ENCODE data around the gene PPP1R16B.

PPP1R16B gene

DNA sequence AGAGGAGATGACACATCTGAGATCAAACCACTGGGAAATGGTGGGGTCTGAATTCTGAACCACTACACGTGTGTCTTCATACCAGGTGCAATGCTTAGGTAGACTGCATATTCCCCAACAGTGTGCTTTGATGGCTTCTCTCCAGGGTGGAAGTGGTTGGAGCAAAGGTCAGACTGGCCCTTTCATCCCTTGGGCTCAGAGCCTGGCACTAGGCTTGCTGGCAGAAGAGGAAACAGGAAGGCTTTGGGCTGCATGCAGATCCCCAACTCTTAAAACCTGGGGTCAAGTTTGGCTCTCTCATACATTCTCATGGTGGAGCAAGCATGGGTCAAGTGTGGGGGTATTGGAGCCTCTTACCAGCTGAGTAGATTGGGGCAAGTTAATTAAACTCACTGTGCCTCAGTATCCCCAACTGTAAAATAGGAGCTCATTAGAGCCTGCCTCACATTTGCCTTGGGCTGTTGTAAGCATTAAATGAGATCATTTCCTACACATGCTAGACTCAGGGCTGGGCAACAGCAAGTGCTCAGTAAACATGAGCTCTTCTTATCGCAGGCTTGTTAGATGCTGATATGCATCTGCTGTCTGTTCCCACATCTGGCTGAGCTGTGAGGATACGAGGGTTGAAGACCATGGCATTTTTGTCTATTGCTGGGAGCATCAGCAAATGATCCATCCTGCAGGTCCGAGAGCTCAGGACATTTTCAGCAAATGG is 69.1 kb downstream of the PPP1R16B start:
- no peak for DNase-seq (ENCODE audit: low read depth in 2 of 3, low spot score in 2 of 3)

DNA sequence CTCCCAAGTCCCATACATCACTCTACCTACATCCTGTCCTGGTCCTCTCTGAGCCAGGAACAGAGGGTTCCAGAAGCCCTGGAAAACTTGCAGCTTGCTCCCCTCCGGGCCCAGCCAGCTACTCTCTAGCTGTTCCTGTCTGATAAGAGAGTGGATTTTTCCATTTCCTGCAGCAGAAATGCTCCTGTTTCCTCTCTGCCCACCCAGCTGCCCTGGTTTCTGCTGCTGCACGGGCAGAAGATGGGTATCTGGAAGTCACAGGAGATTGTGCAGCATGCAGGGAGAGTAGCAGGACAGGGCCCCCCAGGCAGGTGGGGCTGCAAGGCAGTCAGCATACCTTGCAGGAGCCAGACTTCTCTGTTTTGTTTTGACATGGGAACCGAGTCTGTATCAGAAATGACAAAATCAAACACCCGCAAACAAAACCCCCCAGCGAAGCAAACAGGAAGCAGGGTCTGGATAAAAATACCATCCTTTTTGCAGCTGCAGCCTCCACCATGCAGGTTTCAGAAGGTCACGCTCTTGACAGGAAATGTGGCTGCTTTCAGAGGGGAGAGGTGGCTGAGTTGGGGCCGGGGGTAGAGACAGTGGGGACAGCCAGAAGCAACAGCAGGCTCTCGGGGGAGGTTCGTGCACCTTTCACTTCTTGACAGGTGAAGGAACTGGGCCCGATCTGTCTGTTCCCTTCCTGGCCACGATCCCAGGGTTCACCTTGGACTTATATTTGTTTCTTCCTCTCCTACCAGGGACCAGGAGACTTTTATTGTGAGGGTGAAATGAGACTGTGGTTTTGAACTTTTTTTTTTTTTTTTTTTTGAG is 69.9 kb downstream of the PPP1R16B start:
- DNase-seq (ENCODE audit: low read depth in 2 of 3, low spot score in 2 of 3) = no peak

DNA sequence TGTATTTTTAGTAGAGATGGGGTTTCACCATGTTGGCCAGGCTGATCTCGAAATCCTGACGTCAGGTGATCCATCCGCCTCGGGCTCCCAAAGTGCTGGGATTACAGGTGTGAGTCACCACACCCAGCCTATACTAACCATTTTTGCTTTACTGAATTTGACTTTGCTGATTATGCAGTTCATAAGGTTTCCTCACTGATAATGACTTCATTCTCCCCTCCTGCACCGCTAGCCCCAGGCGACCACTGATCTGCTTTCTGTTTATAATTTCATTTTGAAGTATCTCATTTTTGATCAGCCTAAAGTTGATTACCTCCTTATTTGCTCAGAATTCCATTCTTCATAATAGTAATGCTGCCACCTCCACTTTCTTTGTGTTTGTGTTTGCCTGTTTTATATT is 72.0 kb downstream of the PPP1R16B start:
- no peak for DNase-seq (ENCODE audit: low read depth in 2 of 3, low spot score in 2 of 3)

DNA sequence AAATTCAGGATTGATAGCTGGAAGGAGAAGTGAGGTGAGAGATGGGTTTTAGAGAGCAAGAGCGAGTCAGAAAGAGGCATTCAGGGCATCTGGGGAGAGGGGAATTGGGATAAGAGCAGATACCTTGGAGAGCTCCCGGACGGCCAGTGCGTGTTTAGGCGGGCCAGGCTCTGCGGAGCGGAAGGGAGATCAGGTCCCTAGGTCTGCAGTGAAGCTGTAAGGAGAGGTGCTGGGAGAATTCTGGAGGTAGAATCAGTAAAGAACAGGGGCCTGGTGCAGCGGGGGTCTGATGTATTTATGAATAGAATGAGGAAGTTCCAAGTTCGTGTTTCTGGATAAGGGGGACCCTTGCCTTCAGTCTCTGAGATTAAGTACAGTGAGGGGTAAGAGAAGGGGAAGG is 73.4 kb downstream of the PPP1R16B start:
- no peak for DNase-seq (ENCODE audit: low read depth in 2 of 3, low spot score in 2 of 3)

DNA sequence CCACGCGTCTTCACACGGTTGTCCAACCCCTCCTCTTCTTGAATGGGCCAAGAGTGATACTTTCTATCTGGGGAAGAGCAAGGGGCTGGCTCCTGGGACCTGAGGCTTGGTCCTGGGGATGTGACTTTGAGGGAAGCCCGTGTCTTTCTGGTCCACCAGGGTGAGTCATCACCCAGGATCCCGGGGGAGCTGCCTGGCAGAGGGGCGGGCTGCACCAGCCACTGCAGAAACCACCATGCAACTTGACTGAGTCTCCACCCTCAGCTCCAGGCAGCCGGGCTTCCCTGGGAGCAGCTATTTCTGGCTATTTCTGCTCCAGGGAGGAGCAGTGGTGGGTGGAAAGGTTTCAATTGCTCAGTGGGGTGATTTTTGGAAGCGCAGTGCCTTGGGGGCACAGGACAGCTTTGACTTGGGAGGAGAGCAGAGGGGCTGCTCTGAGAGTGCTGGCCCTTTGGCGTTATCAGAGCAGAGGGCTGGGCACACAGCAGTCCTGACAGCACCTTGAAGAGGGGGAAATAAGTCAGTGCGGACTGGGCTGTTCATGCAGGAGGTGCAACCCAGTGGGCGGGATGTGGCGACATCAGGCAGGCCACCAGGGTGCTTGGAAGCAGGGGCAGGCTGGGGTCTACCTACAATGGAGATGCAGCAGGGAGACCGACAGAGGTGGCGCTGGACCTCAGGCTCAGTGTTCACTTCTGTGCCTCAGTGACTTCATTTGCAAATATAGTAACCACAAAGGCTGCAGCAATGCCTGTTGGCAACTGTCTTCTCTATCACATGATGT is 75.6 kb downstream of the PPP1R16B start:
- DNase-seq (ENCODE audit: low read depth in 2 of 3, low spot score in 2 of 3) = no peak

DNA sequence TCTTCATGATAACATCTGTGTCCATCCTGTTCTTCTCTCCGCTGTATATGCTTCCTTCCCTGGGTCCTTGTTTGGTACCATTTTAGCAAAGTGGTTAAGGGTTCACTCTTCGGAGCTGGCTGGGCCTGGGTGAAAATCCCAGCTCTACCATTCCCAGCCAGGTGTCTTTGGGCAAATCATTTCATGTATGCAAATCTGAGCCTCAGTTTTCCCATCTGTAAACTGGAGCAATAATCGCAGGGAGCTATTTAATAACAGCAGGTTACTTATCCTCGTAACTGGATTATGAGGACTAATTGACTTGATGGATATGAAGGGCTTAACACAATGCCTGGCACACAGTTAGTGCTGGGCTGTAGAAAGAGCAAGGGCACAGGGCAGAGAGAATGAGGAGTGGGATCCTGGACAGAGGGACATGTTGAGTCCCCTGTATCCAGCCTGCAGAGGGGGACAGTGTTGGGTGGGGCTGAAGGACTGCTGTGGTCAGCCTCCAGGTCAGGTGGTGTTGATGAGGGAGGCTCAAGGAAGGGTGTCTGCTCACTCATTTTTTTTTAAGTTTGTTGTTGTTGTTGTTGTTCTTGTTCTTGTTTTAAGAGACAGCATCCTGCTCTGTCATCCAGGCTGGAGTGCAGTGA is 76.4 kb downstream of the PPP1R16B start:
- no peak for DNase-seq (ENCODE audit: low read depth in 2 of 3, low spot score in 2 of 3)

DNA sequence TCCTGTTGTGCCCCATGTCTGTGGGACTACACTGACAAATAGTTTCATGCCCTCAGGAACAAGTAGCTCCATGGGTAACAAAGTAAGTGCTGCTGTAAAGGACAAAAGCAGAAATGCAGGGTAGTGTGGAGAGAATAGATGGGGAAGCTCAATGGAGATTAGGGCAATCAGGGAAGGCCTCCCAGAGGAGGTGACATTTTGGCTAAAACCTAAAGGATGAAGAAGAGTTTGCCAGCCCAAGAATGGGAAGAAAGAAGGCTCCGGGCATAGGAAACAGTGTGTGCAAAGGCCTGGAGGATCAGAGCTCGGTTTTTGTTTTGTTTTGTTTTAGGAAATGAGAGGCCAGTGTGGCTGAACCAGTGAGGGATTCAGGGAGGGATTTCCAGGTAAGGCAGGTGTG is 77.1 kb downstream of the PPP1R16B start:
- no peak for DNase-seq (ENCODE audit: low read depth in 2 of 3, low spot score in 2 of 3)

DNA sequence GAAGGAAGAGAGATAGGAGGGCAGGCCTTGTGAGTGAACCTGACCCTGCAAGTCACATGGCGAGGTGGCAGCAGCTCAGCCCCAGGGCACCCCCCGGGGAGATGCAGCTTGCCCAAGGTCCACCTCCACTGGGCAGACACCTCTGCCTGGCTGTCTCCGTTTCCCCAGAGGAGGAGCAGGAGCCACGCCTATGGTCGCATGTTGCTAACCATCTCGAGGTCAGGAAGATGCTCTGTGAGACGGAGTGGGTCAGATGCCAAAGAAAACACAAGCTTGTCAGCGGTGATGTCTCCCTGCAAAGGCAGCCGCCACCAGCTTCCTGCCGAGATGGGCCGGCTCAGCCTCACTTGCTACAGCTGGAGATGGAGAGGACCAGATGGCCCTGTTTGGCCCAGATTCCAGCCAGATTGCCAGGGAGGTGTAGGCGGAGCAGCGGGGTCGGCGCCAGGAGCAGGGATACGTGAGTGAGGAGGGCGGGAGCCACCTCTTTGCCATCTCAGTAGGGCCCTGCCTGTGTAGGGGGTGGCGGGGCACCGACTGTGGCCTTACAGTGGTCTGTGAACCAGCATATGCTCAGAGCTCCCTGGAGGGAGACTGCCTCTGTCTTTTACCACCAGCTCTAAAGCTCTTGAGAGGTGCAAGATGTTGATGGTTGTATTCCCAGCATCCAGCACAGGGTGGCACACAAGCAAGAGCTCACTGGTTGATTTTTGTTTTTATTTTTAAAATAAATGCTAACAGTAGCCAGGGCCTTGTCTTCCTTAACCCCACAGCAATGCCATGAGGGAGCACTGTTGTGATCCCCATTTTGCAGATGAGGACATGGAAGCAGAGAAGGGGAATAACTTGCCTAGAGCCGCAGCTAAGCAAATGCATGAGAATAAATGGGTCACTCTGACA is 77.8 kb downstream of the PPP1R16B start:
- DNase-seq (ENCODE audit: low read depth in 2 of 3, low spot score in 2 of 3) = no peak

DNA sequence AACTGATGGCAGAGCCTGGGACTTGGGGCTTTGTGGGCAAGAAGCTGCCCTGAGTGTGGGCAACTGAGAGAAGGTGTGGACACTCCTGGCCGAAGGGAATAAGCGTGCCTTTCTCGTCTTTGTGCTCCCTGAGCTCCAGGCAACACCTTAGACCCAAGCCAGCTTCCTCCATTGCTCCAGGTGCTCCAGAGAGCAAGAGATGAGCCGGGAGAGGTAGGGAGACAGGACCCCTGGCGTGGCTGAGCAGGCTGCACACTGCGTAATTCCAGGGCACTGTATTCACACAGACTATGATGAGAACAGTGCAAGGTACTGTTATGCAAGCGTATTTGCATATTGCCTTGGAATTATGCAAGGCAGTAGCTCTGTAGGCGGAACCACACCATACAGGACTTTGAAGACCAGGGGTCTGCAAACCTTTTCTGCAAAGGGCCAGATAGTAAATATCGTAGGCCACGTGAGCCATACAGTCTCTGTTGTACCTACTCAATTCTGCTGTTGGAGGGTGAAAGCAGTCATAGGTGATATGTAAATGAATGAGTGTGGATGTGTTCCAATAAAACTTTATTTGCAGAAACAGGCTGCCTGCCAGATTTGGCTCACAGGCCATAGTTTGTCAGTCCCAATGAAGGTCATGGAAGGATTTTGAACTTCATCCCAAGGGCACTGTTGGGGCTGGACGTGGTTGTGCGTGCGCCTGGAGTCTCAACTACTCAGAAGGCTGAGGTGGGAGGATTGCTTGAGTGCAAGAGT is 78.7 kb downstream of the PPP1R16B start:
- no peak for DNase-seq (ENCODE audit: low read depth in 2 of 3, low spot score in 2 of 3)

DNA sequence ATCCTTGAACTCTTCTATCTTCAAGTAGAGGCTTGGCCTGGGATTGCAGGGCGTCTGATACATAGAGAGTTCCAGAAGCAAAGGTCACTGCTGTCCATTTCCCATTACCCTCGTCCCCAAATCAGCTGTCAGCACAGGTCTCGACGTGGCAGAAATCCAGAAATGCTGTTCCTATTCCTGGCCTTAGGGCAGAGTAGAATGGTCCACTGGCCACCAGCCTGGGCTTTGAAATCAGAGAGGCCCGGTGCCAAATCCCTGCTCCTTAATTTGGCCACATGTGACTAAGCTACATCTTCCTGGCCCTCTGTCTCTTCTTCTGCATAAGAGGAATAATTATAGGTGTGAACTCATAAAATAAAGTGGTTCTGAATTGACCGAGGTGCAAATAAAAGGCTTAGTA is 79.9 kb downstream of the PPP1R16B start:
- DNase-seq (ENCODE audit: low read depth in 2 of 3, low spot score in 2 of 3) = no peak

DNA sequence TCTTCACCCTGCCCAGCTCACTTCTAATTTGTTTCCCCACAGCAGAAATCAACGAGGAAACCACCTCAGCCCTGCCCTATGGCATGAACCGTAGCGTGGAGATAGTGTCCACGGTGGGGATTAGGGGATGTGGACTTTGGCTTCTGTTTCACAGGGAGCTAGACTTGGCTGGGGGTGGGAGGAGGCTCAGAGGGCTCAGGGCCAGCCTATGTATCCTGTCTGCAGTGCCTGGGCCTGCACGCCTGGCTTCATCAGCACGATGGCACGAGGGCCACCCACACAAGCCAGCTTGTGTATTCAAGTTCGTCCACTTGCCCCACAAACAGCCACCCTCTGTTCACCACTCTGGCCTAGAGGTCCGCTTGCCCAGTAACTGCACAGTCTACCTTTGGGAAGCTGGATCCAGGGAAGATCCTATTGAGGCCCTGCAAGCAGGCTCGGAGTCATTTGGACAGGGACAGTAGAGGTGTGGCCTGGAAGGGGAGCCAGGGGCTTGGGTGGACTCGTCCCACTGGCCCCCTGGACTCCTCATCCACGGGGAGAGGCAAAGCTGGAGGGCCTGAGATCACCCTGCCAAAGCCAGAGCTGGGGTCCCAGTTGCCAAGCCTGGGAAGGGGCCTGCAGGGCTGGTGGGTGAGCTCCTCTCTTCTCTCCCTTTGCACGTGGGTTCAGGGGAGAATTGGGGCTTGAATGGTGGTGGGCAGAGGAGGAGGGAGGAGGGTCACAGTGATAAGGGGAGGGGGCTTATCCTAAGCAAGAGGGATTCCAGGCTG is 82.7 kb downstream of the PPP1R16B start:
- DNase-seq (ENCODE audit: low read depth in 2 of 3, low spot score in 2 of 3) = no peak

DNA sequence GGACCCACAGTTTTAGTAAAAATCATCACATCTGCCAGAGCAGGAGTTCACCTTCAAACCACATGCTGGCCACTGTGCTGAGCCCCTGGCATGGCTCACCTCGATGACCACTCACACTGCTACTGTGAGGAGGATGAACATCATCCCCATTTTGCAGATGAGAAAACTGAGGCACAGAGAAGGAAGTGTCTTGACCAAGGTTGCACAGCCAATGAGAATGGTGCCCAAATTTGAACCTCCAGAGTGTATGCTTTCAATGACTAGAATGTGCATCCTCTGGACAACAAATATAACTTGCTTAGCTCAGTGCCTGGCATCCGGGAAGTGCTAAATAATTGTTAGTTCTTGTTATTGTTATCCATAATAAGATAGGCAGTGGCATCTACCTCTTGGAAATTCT is 83.6 kb downstream of the PPP1R16B start:
- DNase-seq (ENCODE audit: low read depth in 2 of 3, low spot score in 2 of 3) = no peak

DNA sequence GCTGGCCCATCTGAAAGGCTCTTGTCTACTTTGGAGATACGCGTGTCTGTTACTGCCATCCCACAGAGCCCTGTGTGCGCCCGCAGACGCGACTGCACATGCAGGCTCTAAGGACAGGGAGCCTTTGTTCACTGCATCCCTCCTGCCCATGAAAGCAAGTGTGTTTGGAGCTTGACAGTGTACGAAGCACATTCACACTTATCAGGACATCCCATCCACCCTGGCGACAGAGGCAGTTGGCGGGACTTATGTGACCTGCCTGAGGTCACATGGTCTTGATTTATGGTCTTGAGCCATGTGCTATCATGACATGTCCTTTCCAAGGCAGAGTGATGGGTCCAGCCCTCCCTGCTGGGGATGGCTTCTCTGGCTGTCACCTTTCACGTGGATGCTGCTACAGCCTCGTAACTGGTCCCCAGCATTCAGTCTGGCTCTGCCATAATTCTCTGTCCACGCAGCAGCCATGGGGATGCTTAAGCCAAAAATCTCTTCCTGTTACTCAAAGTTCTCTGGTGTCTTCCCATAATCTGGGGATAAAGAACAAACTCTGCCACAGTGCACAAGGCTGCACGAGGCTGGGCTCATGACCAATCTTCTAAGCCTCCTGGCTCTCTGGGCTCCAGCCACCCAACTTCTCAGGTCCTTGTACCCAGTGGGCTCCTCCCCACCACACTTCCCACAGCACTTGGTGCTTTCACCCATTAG is 84.4 kb downstream of the PPP1R16B start:
- DNase-seq (ENCODE audit: low read depth in 2 of 3, low spot score in 2 of 3) = no peak

DNA sequence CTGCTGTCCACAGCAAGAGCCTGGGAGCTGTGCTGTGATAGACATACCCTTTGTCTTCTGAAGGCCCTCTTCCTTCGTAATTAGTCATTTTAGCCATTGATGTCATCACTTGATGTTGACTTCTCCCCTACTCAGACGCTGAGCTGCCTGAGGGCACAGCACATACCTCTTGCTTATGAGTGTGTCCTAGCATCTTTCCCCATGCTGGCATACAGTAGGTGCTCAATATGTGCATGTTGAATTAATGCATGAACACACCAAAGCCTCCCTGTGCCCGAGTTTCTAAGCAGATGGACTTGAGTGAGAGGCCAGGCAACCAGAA is 85.0 kb downstream of the PPP1R16B start:
- no peak for DNase-seq (ENCODE audit: low read depth in 2 of 3, low spot score in 2 of 3)

DNA sequence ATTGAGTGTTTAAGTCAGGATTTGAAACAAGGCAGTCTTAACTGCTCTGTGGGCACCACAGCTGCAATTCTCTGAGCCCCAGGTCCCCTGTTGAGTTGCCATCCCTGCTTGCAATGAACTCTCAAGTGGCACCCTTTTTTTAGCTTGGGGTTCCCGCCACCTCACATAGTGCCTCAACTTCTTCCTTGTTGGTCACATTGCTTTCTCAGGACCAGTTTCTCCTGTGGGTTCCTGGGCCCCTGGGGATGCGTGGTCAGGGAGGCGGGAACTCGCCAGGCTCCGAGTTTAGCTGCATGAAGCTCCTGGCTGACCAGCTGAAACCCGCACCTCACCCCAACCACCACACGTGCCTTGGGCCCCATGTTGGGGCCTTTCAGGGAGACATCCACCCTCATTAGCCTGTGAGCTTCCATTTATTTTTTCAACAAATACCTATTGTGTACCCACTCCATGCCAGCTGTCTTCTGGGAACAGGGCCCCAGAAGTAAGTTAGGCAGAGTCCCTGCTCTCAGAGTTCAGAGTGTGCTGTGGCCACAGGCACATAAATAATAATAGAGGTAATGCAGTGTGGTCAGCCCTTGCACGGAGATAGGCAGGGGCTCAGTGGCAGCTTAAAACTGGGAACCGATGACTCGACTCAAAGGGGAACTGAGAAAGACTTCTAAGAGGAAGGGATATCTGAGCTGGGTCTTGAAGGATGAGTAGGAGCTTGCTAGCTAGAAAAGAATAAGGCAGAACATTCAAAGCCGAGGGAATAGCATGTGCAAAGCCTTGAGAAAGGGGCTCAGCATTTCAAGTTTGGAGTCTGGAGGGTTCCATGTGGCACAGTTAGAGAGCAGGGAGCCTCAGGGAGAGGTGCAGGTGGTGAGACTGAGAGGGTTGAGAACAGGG is 86.8 kb downstream of the PPP1R16B start:
- no peak for DNase-seq (ENCODE audit: low read depth in 2 of 3, low spot score in 2 of 3)

DNA sequence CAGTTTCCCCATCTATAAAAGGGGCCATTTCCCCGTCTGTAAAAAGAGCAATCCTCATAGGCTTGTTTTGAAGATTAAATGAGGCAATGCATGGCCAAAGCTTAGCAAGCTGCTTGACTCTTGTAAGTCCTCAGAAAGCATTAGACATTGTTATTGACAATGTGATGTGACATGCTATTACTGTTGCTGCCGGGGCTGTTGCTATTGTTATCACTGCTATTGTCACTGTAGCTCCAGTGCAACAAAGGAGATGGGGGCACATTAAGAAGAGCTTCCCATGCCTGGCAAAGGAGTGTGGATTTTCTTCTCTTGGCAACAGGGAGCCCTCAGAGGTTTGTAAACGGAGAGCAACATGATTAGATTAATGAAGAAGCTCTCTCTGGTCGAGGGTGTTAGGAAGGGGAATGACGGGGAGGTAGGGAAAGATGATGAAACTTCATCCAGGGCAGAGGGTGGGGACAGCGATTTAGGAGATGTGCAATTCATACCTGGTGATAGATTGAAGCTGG is 87.6 kb downstream of the PPP1R16B start:
- no peak for DNase-seq (ENCODE audit: low read depth in 2 of 3, low spot score in 2 of 3)

DNA sequence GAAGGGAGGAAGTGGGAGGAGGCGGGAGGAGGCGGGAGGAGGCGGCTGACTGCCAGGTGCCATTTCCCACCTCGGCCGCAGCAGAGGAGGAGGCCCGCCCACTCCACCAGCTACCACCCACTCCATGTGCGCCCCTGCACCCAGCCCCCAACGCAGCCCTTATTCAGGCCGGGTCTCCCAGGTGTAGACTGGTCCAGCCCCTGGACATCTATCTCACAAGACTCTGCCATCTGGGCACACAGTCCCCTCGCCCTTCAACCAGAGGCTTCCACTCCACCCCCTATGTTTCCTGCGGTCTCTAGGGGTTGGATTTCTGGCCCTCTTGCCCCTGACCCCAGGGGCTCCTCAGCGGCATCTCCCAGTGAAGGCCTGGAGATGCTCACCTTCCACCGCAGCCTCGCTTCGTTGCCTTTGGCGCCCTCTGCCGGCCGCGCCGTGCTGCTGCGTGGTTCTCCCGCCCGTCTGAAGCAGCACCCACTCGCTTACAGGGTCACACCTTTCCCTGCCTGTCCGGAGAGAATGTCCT is 88.1 kb downstream of the PPP1R16B start:
- DNase-seq (ENCODE audit: low read depth in 2 of 3, low spot score in 2 of 3) = peak; percentile 60 to 74 (median 66)
